SK-N-MC (cell line): ENCODE results near the gene TAX1BP1.

ENCODE experiments used
- DNase-seq: peaks from one replicate; pipeline ENCODE4 v3.0.0-alpha.2; 2011; ENCODE audit warnings: low read depth, low spot score
- H3K27ac ChIP-seq: fragments of 200-600 bp; sonication (generic); 2 replicates; pipeline ENCODE4 v1.5.1; 2016; ENCODE audit warnings: mixed run types
- H3K36me3 ChIP-seq: fragments of 200-600 bp; sonication (generic); 2 replicates; pipeline ENCODE4 v1.6.1; 2017; ENCODE audit warnings: antibody characterized with exemption, low read length, mixed read lengths; ENCODE audit not compliant: insufficient read depth
- H3K4me3 ChIP-seq: fragments of 200-600 bp; sonication (generic); 2 replicates; pipeline ENCODE4 v1.5.1; 2016
- H3K9ac ChIP-seq: fragments of 200-600 bp; sonication (generic); 2 replicates; pipeline ENCODE4 v1.8.0; 2017; ENCODE audit warnings: mixed run types, mixed read lengths; ENCODE audit not compliant: insufficient read length
- H3K9me3 ChIP-seq: fragments of 200-600 bp; sonication (generic); 2 replicates; pipeline ENCODE4 v1.6.1; 2017; ENCODE audit warnings: low read depth, mild to moderate bottlenecking, antibody characterized with exemption, low read length, moderate library complexity, mixed read lengths
- EZH2 ChIP-seq: fragments of 200-600 bp; sonication (generic); IDR thresholded peaks from one replicate; pipeline ENCODE4 v1.6.1; 2017; ENCODE audit warnings: antibody characterized with exemption
- FOXP2 ChIP-seq: optimal IDR thresholded peaks from 2 replicates; pipeline ENCODE3; 2011; ENCODE audit warnings: mild to moderate bottlenecking, moderate library complexity; ENCODE audit not compliant: insufficient read depth; ENCODE audit errors: extremely low read length, control extremely low read depth
- POLR2AphosphoS5 ChIP-seq: IDR thresholded peaks from 2 replicates; pipeline ENCODE4 v1.6.1; 2012; ENCODE audit warnings: mild to moderate bottlenecking, low read depth, low read length, borderline replicate concordance

The TAX1BP1 gene

DNA sequence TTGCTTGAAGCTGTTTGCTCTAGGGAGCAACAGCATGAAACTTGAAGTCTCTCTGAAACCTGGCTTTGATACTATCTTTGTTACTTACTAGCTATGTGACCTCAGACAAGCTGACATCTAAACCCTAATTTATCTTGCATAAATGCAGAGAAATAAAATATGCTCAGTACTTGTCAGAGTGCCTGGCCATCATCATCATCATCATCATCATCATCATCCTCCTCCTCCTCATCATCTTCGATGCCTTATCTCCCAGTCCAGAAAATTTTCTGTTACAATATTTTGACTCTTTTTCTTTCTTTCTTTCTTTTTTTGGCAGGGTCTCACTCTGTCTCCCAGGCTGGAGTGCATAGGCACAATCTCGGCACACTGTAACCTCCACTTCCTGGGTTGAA lies 34.8 kb upstream of the TAX1BP1 start:
- TF ChIP-seq FOXP2, result no peak
- TF ChIP-seq POLR2AphosphoS5, result no peak
- no peak for TF ChIP-seq EZH2
- Histone ChIP-seq H3K27ac (no peak overlapping the region), H3K4me3 (no peak overlapping the region), H3K9me3 (no peaks in the 10 kb centered on the region), H3K9ac (no peak overlapping the region), H3K36me3 (no peaks in the 10 kb centered on the region)
- DNase-seq, result no peak

DNA sequence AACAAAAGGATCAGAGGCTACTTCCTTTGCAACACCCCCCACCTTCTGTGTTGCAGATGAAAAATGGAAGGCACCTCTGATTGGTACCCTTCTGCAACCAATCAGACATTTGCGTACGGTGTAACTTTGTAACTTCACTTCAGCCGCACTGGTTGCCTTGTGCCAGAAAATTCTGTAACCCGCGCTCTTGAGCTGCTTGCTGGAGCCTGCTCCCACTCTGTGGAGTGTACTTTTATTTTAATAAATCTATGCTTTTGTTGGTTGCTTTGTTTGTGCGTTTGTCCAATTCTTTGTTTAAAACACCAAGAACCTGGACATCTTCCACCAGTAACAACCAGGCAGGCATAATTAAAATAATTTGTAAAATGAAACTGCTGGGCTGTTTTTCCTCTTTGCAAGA lies 31.5 kb upstream of the TAX1BP1 start:
- Histone ChIP-seq H3K27ac (no peak overlapping the region), H3K9ac (no peak overlapping the region), H3K9me3 (no peaks in the 10 kb centered on the region), H3K4me3 (no peak overlapping the region), H3K36me3 (no peaks in the 10 kb centered on the region)
- DNase-seq, result no peak
- no peak for TF ChIP-seq POLR2AphosphoS5

- no peak overlapping the region for H3K9ac ChIP-seq
- H3K9me3 ChIP-seq, result no peaks in the 10 kb centered on the region
- no peak overlapping the region for H3K27ac ChIP-seq
- no peak overlapping the region for H3K4me3 ChIP-seq
- H3K36me3 ChIP-seq, result no peaks in the 10 kb centered on the region
- no peak for TF ChIP-seq POLR2AphosphoS5
- DNase-seq, result no peak
These were observed 30.6 kb upstream of the TAX1BP1 start for GRCh38 chr7:27709137-27710075.

- TF ChIP-seq FOXP2 (no peak), EZH2 (no peak), POLR2AphosphoS5 (no peak)
- DNase-seq, result no peak
- no peaks in the 10 kb centered on the region for H3K36me3 ChIP-seq
- no peaks in the 10 kb centered on the region for H3K9me3 ChIP-seq
- H3K9ac ChIP-seq, result no peak overlapping the region
- H3K4me3 ChIP-seq, result no peak overlapping the region
- H3K27ac ChIP-seq, result no peak overlapping the region
These were observed 27.7 kb upstream of the TAX1BP1 start for GRCh38 chr7:27712217-27712616.

GRCh38 chr7:27714831-27715444 lies 25.0 kb upstream of the TAX1BP1 start:
- Histone ChIP-seq H3K27ac (no peak overlapping the region), H3K9ac (no peak overlapping the region), H3K9me3 (no peaks in the 10 kb centered on the region), H3K4me3 (no peak overlapping the region), H3K36me3 (no peaks in the 10 kb centered on the region)
- no peak for DNase-seq
- no peak for TF ChIP-seq EZH2
- TF ChIP-seq POLR2AphosphoS5, result no peak
- no peak for TF ChIP-seq FOXP2

DNA sequence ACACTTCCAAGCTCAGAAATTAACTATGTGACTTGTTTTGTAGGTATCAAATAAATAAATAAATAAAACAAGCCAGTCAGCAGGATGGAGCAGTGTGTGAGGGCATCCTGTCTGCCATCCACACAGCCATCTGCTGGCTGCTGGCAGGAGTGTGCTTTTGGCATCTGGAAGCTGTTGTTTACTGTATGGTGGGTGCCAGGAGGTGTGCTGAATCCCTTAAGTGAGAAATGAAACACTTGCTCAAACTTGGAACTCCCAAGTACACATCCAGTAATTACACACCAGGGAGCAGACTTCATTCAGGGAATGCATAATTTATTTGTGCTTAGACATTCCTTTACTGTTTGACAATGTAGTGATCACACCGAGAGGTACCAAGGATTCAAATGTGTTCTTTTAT lies 16.9 kb upstream of the TAX1BP1 start:
- Histone ChIP-seq H3K9ac (no peak overlapping the region), H3K27ac (no peak overlapping the region), H3K36me3 (no peaks in the 10 kb centered on the region), H3K9me3 (no peaks in the 10 kb centered on the region), H3K4me3 (no peak overlapping the region)
- TF ChIP-seq EZH2 (no peak), FOXP2 (no peak), POLR2AphosphoS5 (no peak)
- no peak for DNase-seq

- Histone ChIP-seq H3K9ac (no peak overlapping the region), H3K9me3 (no peaks in the 10 kb centered on the region), H3K36me3 (no peaks in the 10 kb centered on the region), H3K4me3 (no peak overlapping the region), H3K27ac (no peak overlapping the region)
- TF ChIP-seq EZH2 (no peak), FOXP2 (no peak), POLR2AphosphoS5 (no peak)
- DNase-seq, result no peak
These were observed 12.9 kb upstream of the TAX1BP1 start for GRCh38 chr7:27727058-27727457.

DNA sequence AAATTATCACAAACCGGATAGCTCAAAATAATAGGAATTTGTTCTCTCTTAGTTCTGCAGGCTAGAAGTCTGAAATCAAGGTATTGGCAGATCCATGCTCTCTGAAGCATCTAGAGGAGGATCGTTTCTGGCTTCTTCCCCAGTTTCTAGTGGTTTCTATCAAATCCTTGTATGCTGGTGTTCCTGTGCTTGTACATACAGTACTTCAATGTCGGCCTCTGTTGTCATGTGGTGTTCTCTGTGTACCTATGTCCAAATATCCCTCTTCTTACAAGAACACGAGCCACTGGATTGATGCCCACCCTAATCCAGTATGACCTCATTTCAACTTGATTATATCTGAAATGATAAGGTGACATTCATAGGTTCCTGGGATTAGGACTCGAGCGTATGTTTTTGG lies 9.8 kb upstream of the TAX1BP1 start:
- no peaks in the 10 kb centered on the region for H3K9me3 ChIP-seq
- no peak overlapping the region for H3K9ac ChIP-seq
- H3K36me3 ChIP-seq, result no peaks in the 10 kb centered on the region
- TF ChIP-seq POLR2AphosphoS5, result no peak
- no peak for TF ChIP-seq EZH2
- TF ChIP-seq FOXP2, result no peak
- no peak overlapping the region for H3K27ac ChIP-seq
- DNase-seq, result no peak
- H3K4me3 ChIP-seq, result no peak overlapping the region

DNA sequence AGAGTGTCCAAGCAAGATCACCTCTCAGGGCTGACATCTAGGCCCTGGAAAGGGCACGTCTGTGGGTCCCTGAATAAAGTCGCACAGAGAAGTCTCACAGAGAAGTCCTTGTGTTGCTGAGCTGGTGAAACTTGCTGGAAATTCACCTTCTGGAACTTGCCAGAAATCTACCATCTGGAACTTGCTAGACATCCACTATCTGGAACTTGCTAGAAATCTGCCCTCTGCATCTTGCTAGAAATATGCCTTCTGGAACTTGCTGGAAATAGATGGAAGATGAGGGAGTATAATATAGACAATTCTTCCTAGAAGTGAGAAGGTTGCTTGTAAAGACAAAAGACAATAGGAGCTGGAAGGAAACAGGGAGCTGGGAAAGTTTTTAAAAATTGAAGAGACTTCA lies 5.4 kb upstream of the TAX1BP1 start:
- Histone ChIP-seq H3K36me3 (no peaks in the 10 kb centered on the region), H3K27ac (no peak overlapping the region), H3K4me3 (no peak overlapping the region), H3K9ac (no peak overlapping the region), H3K9me3 (no peaks in the 10 kb centered on the region)
- no peak for DNase-seq
- TF ChIP-seq POLR2AphosphoS5 (no peak), EZH2 (no peak), FOXP2 (no peak)
